Activated CD8-positive, alpha-beta memory T cell treated with anti-CD3 and anti-CD28 coated beads, Interleukin-2, amount 50 U/mL, for 1 hour (primary cell): ENCODE measurements around the gene LPCAT1.
"Not testable (repeated sequence)": the region's sequence is repeated elsewhere in the genome, so short reads cannot be mapped to it uniquely, and the experiment has no call there.

Experiments used
- DNase-seq: peaks from one replicate; pipeline ENCODE4 v3.0.0-alpha.2; 2020; ENCODE audit errors: extremely low read depth

The LPCAT1 gene

GRCh38 chr5:1508659-1509290, 15.0 kb downstream of the LPCAT1 start:
- no peak for DNase-seq

- DNase-seq: no peak
These were observed 15.7 kb downstream of the LPCAT1 start for GRCh38 chr5:1507961-1508658.

- DNase-seq: no peak
These were observed 16.3 kb downstream of the LPCAT1 start for GRCh38 chr5:1507457-1507856.

GRCh38 chr5:1507014-1507375, 16.8 kb downstream of the LPCAT1 start:
- DNase-seq: no peak

GRCh38 chr5:1506242-1507013, 17.3 kb downstream of the LPCAT1 start:
- DNase-seq: no peak

- no peak for DNase-seq
These were observed 18.1 kb downstream of the LPCAT1 start for GRCh38 chr5:1505506-1506241.

- not testable (repeated sequence) for DNase-seq
These were observed 18.7 kb downstream of the LPCAT1 start for GRCh38 chr5:1505089-1505488.

GRCh38 chr5:1504617-1505016, 19.1 kb downstream of the LPCAT1 start:
- no peak for DNase-seq

- no peak for DNase-seq
These were observed 19.6 kb downstream of the LPCAT1 start for GRCh38 chr5:1504069-1504595.

- no peak for DNase-seq
These were observed 20.3 kb downstream of the LPCAT1 start for GRCh38 chr5:1503241-1504068.

- no peak for DNase-seq
These were observed 21.0 kb downstream of the LPCAT1 start for GRCh38 chr5:1502737-1503120.

- no peak for DNase-seq
These were observed 21.6 kb downstream of the LPCAT1 start for GRCh38 chr5:1502046-1502736.

- DNase-seq: no peak
These were observed 22.3 kb downstream of the LPCAT1 start for GRCh38 chr5:1501372-1502045.

- no peak for DNase-seq
These were observed 23.2 kb downstream of the LPCAT1 start for GRCh38 chr5:1500411-1501091.

- no peak for DNase-seq
These were observed 23.9 kb downstream of the LPCAT1 start for GRCh38 chr5:1499851-1500250.

- DNase-seq: no peak
These were observed 24.9 kb downstream of the LPCAT1 start for GRCh38 chr5:1498623-1499416.

GRCh38 chr5:1497795-1498622, 25.8 kb downstream of the LPCAT1 start:
- no peak for DNase-seq
